A549 (cell line): ENCODE measurements around the gene PGA5.

Experiments used
- CTCF ChIP-seq: fragments of >200 bp; sonication (Bioruptor Twin); formaldehyde crosslinking; IDR thresholded peaks from 3 replicates; pipeline ENCODE4 v1.5.1; 2016
- REST ChIP-seq: fragments of 200-600 bp; sonication (generic); IDR thresholded peaks from 2 replicates; pipeline ENCODE4 v1.6.1; 2016; ENCODE audit warnings: antibody characterized with exemption, mild to moderate bottlenecking, moderate library complexity

GRCh38 chr11:61283613-61284012 lies 42.6 kb downstream of the PGA5 start:
- TF ChIP-seq REST (no peak), CTCF (no peak)
